Ishikawa (cell line): ENCODE measurements around the gene AGPS.

Source experiments
- CEBPB ChIP-seq: IDR thresholded peaks from 2 replicates; pipeline ENCODE4 v1.6.1; 2012
- CREB1 ChIP-seq: IDR thresholded peaks from 2 replicates; pipeline ENCODE4 v1.6.1; 2012; ENCODE audit warnings: low read depth
- EGR1 ChIP-seq: IDR thresholded peaks from 2 replicates; pipeline ENCODE4 v1.6.1; 2012
- EP300 ChIP-seq: IDR thresholded peaks from 2 replicates; pipeline ENCODE4 v1.6.1; 2012; ENCODE audit warnings: borderline replicate concordance
- FOXM1 ChIP-seq: IDR thresholded peaks from 2 replicates; pipeline ENCODE4 v1.6.1; 2012; ENCODE audit warnings: low read depth, borderline replicate concordance
- MAX ChIP-seq: IDR thresholded peaks from 2 replicates; pipeline ENCODE4 v1.6.1; 2012
- NFIC ChIP-seq: IDR thresholded peaks from 2 replicates; pipeline ENCODE4 v1.6.1; 2012
- RAD21 ChIP-seq: IDR thresholded peaks from 2 replicates; pipeline ENCODE4 v1.6.1; 2012; ENCODE audit warnings: low read depth
- REST ChIP-seq: IDR thresholded peaks from 2 replicates; pipeline ENCODE4 v1.6.1; 2012; ENCODE audit warnings: low read depth, mild to moderate bottlenecking
- TAF1 ChIP-seq: IDR thresholded peaks from 2 replicates; pipeline ENCODE4 v1.6.1; 2012; ENCODE audit warnings: low read depth, mild to moderate bottlenecking
- TCF12 ChIP-seq: IDR thresholded peaks from 2 replicates; pipeline ENCODE4 v1.6.1; 2012; ENCODE audit warnings: low read depth
- TEAD4 ChIP-seq: IDR thresholded peaks from 2 replicates; pipeline ENCODE4 v1.6.1; 2012
- USF1 ChIP-seq: IDR thresholded peaks from 2 replicates; pipeline ENCODE4 v1.6.1; 2012
- YY1 ChIP-seq: IDR thresholded peaks from 2 replicates; pipeline ENCODE4 v1.6.1; 2012; ENCODE audit warnings: low read depth
- ZBTB7A ChIP-seq: IDR thresholded peaks from 2 replicates; pipeline ENCODE4 v1.6.1; 2012; ENCODE audit warnings: low read depth

The AGPS gene

GRCh38 chr2:177529166-177529565, 136.6 kb downstream of the AGPS start:
- TF ChIP-seq EP300 (no peak), TEAD4 (no peak), CREB1 (no peak), MAX (no peak), RAD21 (no peak), TAF1 (no peak), YY1 (no peak), CEBPB (no peak), ZBTB7A (no peak), NFIC (no peak), TCF12 (no peak), FOXM1 (no peak), USF1 (no peak), REST (no peak), EGR1 (no peak)

GRCh38 chr2:177530561-177530960, 138.0 kb downstream of the AGPS start:
- no peak for TF ChIP-seq MAX
- no peak for TF ChIP-seq TAF1
- no peak for TF ChIP-seq RAD21
- no peak for TF ChIP-seq ZBTB7A
- no peak for TF ChIP-seq EGR1

GRCh38 chr2:177531706-177532105, 139.1 kb downstream of the AGPS start:
- TF ChIP-seq TAF1 = no peak
- no peak for TF ChIP-seq REST
- TF ChIP-seq RAD21 = no peak
- no peak for TF ChIP-seq NFIC
- no peak for TF ChIP-seq TCF12

- TF ChIP-seq REST (no peak), NFIC (no peak), ZBTB7A (no peak), USF1 (no peak), YY1 (no peak), CEBPB (no peak)
These were observed 140.0 kb downstream of the AGPS start for GRCh38 chr2:177532567-177532966.

GRCh38 chr2:177533253-177533652, 140.7 kb downstream of the AGPS start:
- TF ChIP-seq EP300 (no peak), MAX (no peak), USF1 (no peak), CREB1 (no peak), FOXM1 (no peak), TAF1 (no peak), REST (no peak), EGR1 (no peak), NFIC (no peak), TEAD4 (no peak), YY1 (no peak), ZBTB7A (no peak), RAD21 (no peak), CEBPB (no peak), TCF12 (no peak)
